Right atrium auricular region (tissue), 2 donors: ENCODE measurements around the gene PTPRN2. TPM values are rescaled to one million over a fixed set of nuclear protein-coding genes. Genes with fewer than 3 reads are reported as not detected.

ENCODE experiments used
- DNase-seq: peaks from one replicate; pipeline ENCODE4 v3.0.0-alpha.2; 2019; ENCODE audit warnings: low spot score
- H3K27ac ChIP-seq, 2 donors: fragments of 200-600 bp; sonication (generic); 1 replicate in 1 of 2; 2 replicates in 1 of 2; pipeline ENCODE4 v1.5.1; 2016 to 2019
- H3K27me3 ChIP-seq, 2 donors: fragments of 200-600 bp; sonication (generic); one replicate each; pipeline versions ENCODE4 v1.5.1 to v1.6.0; 2017 to 2019
- H3K36me3 ChIP-seq: fragments of 200-600 bp; sonication (generic); one replicate; pipeline ENCODE4 v1.5.1; 2016
- H3K4me1 ChIP-seq, 2 donors: fragments of 200-600 bp; sonication (generic); one replicate each; pipeline versions ENCODE4 v1.5.1 to v1.6.0; 2017 to 2019
- H3K4me3 ChIP-seq, 2 donors: fragments of 200-600 bp; sonication (generic); 1 replicate in 1 of 2; 2 replicates in 1 of 2; pipeline ENCODE4 v1.5.1; 2017 to 2019; ENCODE audit warnings: mild to moderate bottlenecking in 1 of 2, moderate library complexity in 1 of 2
- H3K9me3 ChIP-seq, 2 donors: fragments of 200-600 bp; sonication (generic); one replicate each; pipeline ENCODE4 v1.5.1; 2019
- total RNA-seq, 2 donors: library from RNA; depleted of rRNA; stranded (reverse); fragments of >200 nt; gene quantifications; one replicate each; pipeline ENCODE4 v1.1.0, GENCODE V29; 2016
- TF ChIP-seq, protein P1 (sequence below), 2 donors: fragments of 200-600 bp; sonication (generic); IDR thresholded peaks; one replicate each; pipeline ENCODE4 v1.5.1; 2019; ENCODE audit warnings: antibody characterized with exemption in 2 of 2

Gene PTPRN2
- total RNA-seq, 2 donors from 2014 or later = 2.6 to 2.7 TPM

DNA sequence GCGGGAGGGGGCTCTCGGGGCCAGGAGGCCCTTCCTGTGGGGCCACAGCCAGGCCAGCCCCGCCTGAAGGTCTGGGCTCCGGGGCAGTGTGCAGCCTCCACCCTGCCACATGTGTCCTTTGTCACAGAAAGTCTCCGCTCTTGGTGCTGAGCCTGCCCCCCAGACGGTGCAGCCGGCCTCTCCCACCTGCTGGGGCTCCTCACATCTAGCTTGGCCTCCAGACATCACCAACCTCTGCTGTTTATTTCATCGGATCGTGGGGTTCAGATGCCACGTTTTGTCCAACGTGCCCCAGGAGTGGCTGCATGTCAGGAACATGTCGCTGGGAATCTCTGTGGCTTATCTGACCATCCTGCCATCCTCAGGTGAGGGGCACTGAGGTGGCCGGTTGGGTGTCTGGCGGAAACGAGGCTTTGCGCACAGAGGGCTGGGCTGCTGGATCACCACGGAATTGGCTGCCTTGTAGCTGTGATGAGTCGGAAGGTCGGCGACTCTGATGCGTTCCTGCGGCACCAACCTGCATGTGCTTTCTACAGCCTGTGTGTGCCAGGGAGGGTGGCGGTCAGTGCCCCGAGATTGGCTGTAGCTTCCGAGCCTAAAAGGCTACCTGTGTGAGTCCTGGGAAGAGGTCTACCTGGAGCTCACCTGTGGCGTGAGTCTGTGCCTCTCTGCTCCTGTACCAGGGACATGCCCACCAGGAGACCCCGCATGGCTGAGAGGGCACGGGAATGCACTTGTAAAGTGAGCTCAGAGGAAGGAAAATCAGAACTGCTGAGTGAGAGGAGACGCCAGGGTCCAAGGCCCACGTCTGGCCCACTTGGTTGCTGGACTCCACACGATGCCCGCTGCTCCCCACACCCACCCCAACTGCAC, 934.4 kb downstream of the PTPRN2 start:
- Histone ChIP-seq H3K4me1 (no peaks in the 10 kb centered on the region), H3K4me3 (no peak overlapping the region), H3K27ac (no peak overlapping the region), H3K9me3 (no peaks in the 10 kb centered on the region), H3K27me3 (no peaks in the 10 kb centered on the region), H3K36me3 (no peaks in the 10 kb centered on the region)
- no peak for DNase-seq
- TF ChIP-seq, protein P1, sequence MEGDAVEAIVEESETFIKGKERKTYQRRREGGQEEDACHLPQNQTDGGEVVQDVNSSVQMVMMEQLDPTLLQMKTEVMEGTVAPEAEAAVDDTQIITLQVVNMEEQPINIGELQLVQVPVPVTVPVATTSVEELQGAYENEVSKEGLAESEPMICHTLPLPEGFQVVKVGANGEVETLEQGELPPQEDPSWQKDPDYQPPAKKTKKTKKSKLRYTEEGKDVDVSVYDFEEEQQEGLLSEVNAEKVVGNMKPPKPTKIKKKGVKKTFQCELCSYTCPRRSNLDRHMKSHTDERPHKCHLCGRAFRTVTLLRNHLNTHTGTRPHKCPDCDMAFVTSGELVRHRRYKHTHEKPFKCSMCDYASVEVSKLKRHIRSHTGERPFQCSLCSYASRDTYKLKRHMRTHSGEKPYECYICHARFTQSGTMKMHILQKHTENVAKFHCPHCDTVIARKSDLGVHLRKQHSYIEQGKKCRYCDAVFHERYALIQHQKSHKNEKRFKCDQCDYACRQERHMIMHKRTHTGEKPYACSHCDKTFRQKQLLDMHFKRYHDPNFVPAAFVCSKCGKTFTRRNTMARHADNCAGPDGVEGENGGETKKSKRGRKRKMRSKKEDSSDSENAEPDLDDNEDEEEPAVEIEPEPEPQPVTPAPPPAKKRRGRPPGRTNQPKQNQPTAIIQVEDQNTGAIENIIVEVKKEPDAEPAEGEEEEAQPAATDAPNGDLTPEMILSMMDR (IDR thresholded peaks at IDR 0.05) = no peak

DNA sequence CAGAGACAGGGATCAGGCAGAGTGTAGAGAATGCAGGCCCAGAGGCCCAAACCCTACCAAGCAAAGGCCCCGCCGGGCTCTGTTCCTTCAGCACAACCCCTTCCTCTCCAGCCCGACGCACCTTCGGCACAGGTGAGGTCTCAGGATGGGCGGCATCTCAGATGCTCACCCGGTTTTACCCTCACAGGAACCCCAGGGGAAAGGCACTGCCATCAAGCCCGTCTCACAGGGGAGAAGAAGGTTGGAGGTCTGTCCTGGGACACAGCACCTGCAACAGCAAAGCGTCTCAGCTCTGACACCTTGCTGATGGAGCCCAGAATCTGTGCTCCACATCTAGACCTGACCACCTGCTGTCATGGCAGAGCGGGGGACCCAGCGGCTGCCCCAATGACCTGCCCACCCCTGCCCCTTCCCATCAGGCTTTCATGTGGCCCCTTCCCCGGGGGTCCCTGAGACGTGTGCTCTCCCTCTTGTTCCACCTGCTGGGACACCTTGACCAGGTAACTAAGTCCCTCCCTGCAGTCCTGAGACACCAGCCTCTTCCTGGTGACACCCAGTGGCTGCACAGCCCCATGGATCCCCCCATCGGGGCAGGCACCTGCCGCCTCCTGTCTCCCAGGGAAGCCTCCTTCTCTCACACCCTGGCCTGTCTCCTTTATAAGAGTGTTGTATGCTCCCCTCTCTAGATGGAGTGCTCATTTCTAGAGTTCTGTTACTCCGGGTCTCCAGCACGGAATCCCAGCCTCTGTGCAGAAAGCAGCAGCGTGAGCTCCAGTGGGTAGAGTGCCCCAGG, 935.3 kb downstream of the PTPRN2 start:
- no peaks in the 10 kb centered on the region for H3K4me1 ChIP-seq

GRCh38 chr7:157651366-157652160, 936.1 kb downstream of the PTPRN2 start:
- no peaks in the 10 kb centered on the region for H3K36me3 ChIP-seq
- DNase-seq = no peak
- H3K9me3 ChIP-seq = no peaks in the 10 kb centered on the region
- TF ChIP-seq, protein P1 (IDR thresholded peaks at IDR 0.05) = no peak
- no peaks in the 10 kb centered on the region for H3K27me3 ChIP-seq
- H3K4me3 ChIP-seq = no peak overlapping the region
- no peak overlapping the region for H3K27ac ChIP-seq
- H3K4me1 ChIP-seq = no peaks in the 10 kb centered on the region

More for the DNA sequence above, 935.3 kb downstream of the PTPRN2 start:
- DNase-seq = no peak
- H3K27ac ChIP-seq = no peak overlapping the region
- TF ChIP-seq, protein P1 (IDR thresholded peaks at IDR 0.05) = no peak
- no peaks in the 10 kb centered on the region for H3K27me3 ChIP-seq
- no peaks in the 10 kb centered on the region for H3K36me3 ChIP-seq
- H3K4me3 ChIP-seq = no peak overlapping the region
- H3K9me3 ChIP-seq = no peaks in the 10 kb centered on the region

- TF ChIP-seq, protein P1 (IDR thresholded peaks at IDR 0.05) = no peak
- Histone ChIP-seq H3K27ac (no peak overlapping the region), H3K36me3 (no peaks in the 10 kb centered on the region), H3K9me3 (no peaks in the 10 kb centered on the region), H3K27me3 (no peaks in the 10 kb centered on the region), H3K4me1 (no peaks in the 10 kb centered on the region), H3K4me3 (no peak overlapping the region)
- DNase-seq = no peak
Measured at GRCh38 chr7:157650801-157651200, 936.8 kb downstream of the PTPRN2 start.

GRCh38 chr7:157650131-157650631, 937.4 kb downstream of the PTPRN2 start:
- H3K27me3 ChIP-seq = no peaks in the 10 kb centered on the region
- no peak overlapping the region for H3K4me3 ChIP-seq
- H3K36me3 ChIP-seq = no peaks in the 10 kb centered on the region
- H3K9me3 ChIP-seq = no peaks in the 10 kb centered on the region
- TF ChIP-seq, protein P1 (IDR thresholded peaks at IDR 0.05) = no peak
- H3K27ac ChIP-seq = no peak overlapping the region
- no peak for DNase-seq
- H3K4me1 ChIP-seq = no peaks in the 10 kb centered on the region
